NCI-H526 (cell line): ENCODE data around the gene HHIPL1.

Experiments used
- DNase-seq, 2 experiments: peaks; one replicate each; lab custom pipeline; 2025; lab: John Stamatoyannopoulos, UW

HHIPL1 gene

DNA sequence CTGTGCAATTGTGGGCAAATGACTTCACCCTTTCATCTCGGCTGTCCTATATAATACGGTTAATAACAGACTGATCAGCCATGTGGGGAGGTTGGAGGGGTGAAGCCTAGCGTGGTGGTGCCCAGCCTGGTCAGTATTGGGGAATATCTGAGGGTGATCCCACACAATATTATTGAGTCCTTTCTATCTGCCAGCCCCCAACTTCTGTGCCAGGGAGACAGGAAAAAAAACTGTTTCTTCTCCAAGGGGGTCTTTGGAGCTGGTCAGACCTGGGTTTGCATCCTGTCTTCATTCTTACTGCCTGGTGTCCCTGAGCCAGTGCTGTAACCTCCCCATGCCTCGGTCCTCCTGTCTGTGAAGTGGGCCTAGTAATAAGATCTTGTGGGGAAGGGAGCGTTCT lies 45.7 kb downstream of the HHIPL1 start:
- DNase-seq: no peak

DNA sequence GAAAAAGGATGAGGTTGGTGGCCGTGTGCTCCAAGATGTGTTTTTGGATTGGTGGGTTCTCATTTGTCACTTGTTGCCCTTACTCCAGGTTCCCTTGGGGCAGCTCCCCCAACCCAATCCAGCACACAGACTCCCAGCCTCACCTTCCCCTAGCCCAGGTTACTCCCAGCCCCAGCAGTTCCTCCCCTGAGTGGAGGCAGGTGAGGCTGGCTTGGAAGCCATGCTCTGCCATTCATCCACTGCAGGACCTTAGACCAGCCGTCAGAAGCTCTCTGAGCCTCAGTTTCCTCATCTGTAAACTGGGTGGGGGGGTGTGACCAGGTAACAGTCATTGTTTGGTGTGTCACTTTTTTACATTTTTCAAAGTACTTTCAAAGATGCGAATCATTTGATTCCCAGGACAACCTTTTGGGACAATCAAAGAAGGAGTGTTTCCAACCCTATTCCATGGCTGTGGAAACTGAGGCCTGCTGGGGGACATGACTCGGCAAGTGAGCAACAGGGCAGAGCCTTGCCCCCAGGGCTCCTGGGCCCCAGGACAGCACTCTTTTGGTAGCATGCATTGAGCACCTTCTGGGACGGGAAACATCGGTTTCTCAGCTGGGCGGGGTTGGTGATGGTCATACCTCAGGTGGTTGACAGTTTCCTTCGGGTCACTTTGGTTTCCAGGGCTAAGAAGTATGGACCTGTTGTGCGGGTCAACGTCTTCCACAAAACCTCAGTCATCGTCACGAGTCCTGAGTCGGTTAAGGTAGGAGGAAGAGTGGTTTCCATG lies 46.4 kb downstream of the HHIPL1 start:
- no peak for DNase-seq

DNA sequence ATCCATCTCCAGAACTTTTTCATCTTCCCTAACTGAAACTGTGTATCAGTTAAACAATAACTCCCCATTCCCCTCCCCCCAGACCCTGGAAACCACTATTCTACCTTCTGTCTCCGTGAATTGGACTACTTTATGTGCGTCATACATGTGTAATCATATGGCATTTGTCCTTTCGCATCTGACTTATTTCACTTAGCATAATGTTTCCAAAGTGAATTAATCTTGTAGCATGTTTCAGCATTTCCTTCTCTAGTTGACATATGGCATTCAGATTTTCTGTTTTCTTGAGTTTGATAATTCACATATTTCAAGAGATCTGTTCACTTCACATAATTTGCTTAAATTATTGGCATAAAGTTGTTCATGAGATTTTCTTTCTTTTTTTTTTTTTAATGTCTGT lies 49.0 kb downstream of the HHIPL1 start:
- no peak for DNase-seq

DNA sequence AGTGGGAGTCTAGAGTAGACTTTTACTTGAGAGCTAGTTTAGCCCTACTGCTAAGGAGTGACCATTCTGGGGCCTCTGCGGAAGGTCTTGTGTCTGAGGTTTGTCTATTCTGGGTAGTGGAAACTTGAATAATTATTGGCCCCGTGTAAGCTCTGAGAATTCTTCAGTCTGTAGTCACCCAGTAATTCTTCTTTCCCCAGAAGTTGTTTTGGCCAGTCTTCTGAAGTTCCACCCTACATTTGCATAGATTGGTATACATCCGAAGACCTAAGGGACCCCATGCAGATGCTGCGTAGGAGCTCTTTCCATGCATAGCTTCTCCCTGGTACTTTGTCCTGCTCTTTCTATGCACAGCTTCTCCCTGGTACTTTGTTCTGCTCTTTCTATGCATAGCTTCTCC lies 52.0 kb downstream of the HHIPL1 start:
- no peak for DNase-seq

DNA sequence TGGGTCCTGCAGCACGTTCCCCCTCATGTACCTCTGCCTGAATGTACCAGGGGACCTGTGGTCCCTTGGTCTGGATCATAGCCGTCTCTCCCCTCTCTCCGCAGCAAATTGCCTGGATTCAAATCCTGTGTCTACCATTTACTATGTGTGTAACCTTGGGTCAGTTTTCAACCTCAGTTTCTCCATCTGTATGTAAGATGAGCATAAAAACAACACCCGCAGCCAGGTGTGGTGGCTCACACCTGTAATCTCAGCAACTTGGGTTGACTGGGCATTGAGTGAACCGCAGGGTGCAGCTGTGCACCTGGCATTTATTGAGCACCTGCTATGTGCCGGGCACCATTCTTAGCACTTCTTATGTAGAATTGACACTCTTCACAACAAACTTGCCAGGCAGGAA lies 53.3 kb downstream of the HHIPL1 start:
- DNase-seq: no peak

DNA sequence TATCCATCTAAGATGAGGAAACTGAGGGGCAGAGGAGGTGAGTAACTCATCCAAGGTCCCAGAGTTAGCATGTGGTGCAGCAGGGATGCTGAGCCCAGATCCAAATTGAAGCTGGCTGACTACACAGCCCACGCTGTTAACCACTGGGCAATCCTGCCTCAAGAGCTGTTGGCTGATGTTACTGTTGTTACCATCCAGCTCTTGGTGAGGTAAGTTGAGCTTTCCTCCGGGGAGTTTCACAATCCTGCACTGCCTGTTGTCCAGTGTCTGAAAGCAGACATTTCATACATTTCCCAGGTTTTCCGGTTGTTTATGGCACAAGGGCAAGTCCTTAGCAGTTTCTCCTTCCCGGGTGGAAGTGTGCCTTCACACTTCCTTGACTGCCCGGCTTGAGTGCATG lies 53.7 kb downstream of the HHIPL1 start:
- no peak for DNase-seq

DNA sequence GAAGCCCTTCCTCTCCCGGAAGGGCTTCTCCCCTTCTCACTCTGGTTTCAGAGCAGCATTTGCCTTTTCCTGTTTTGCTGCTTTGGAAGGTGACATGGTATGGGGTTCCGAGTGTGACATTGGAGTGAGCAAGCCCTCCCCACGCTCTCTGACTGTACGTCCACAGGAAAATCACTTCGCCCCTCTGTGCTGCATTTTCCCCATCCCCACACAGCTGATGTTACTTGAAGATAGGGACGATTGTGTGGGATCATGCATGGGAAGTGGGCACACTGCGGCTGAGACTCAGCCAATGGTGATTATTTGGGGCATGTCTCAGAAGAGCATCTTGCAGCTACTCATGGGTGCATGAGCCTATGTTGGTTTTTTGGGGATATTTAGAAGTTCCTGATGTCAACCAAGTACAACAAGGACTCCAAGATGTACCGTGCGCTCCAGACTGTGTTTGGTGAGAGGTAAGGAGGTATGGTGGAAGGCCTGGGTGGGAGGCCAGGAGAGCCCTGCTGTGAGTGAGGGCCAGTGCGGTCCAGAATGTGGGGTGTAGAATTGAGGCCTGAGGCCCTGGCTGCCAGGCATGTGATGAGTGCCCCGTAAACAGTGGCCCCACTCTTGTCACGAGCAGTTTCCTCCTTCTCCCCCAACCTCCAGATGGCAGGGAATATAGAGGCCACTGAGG lies 54.3 kb downstream of the HHIPL1 start:
- no peak for DNase-seq

DNA sequence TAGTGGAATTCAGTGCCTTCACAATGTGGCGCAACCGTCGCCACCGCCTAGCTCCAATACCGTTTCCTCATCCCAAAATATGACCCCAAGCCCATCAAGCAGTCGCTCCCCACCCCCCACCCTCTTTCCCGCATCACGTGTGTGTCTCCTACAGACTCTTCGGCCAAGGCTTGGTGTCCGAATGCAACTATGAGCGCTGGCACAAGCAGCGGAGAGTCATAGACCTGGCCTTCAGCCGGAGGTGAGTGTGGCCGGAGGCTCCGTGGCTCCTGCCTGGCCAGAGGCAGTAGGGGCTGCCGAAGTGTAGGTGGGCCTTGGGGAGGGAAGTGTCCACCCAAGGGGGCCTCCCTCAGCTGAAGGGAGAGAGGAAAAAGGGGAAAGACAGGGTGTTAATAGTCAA lies 54.9 kb downstream of the HHIPL1 start:
- no peak for DNase-seq

DNA sequence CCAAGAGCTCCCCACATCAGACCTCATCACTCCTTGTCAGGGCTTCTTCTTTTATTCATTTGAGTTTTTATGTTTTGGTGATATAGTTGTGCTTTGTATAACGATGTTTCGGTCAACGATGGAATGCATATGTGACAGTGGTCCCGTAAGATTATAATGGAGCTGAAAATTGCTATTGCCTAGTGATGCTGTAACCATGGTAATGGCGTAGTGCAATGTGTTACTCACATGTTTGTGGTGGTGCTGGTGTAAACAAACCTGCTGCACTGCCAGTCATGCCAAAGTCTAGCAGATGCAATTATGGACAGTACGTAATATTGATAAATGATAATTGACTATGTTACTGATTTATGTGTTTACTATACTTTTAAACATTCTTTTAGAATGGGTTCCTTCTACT lies 55.5 kb downstream of the HHIPL1 start:
- no peak for DNase-seq

DNA sequence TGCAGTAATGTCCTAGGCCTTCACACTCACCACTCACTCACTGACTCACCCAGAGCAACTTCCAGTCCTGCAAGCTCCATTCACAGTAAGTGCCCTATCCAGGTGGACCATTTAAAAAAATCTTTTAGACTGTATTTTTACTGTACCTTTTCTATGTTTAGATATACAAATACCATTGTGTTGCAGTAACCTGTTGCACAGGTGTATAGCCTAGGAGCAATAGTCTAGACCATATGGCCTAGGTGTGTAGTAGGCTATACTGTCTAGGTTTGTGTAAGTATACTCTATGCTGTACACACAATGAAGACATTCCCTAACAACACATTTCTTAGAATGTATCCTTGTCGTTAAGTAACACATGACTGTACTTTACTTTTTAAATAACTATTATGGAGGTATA lies 56.3 kb downstream of the HHIPL1 start:
- DNase-seq: no peak

DNA sequence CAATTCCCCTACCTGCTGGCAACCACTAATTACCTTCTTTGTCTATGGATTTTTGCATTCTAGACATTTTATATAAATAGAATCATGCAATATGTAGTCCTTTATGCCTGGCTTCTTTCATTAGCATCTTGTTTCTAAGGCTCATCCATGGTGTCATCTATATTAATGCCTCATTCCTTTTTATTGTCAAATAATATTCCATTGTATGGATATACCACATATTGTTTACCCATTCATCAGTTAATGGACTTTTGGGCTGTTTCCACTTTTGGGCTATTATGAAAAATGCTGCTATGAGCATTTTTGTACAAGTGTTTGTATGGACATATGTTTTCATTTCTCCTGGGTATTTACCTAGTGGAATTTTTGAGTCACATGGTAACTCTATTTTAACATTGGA lies 57.2 kb downstream of the HHIPL1 start:
- no peak for DNase-seq

DNA sequence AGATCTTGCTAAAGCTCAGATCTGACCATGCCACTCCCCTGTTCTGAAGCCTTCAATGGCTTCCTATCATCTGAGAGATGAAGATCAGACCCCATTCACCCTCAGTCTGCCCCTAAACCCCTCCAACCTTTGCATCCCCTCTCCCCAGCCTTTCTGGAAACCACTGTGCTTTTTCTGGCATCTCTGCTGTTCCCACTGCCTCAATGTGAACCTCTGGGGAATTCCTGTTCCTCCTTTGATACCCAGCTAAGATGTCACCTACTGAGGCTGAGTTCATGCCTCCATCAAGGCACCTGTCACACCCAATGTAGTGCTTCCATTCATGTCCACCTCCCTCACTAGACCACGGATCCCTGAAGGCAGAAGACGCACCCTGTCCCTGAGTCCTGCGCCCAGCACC lies 58.5 kb downstream of the HHIPL1 start:
- no peak for DNase-seq

DNA sequence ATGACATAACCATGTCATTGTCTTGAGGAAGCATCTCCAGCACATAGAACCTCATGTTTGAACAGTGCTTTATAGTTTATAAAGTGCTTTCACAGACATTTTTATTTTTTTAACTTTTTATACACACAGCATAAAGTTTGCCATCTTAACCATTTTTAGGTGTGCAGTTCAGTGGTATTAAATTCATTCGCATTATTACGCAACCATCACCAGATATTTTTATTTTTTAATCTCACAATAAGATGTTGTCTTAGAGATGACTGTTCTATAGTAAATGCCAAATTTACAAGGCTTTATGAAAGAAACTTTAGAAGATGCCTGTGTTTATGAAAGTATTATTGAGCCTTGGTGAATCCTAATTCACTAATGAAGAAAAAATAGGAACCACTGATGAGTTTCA lies 59.1 kb downstream of the HHIPL1 start:
- no peak for DNase-seq

DNA sequence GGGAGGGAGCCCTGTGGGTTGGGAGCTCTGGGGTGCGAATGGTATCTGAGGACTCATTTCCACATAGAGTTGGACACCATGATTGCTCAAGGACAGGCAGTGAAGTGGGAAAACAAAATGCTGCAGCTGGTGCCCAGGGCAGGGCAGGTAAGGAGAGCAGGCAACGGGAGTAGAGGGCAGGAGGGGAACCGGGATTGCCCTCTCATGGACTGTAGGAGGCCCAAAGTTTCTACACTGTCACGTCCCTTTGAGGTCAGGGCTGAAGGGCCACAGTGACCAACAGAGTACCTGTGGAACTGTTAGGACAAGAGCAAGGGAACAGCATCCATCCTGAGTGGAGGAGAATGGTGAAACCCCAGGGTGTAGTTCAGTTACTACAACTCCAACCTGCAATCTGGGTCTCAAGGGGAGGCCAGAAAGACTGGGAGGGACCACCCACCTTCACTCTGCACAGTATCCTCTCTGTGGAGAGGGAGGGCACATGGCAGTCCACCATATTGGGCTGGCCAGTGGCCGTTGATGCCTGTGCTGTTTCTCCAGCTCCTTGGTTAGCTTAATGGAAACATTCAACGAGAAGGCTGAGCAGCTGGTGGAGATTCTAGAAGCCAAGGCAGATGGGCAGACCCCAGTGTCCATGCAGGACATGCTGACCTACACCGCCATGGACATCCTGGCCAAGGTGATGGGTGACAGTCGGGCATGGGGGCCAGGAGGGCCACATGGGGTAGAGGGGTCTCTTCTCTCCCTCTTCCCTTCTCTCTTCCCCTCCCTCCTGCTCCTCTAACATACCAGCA lies 61.4 kb downstream of the HHIPL1 start:
- no peak for DNase-seq

DNA sequence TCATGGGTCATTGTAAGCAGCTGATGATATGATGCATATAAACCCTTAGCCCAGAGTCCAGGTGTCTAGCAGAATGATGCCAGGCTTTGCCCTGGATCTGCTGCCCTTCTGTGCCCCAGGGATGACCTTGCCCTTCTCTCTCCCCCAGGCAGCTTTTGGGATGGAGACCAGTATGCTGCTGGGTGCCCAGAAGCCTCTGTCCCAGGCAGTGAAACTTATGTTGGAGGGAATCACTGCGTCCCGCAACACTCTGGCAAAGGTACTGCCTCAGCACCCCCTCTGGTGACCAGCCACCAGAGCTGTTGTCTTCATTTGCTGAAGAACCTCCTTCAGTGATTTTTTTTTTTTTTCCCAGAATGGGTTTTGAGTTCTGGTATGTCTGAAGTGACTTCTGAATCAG lies 62.5 kb downstream of the HHIPL1 start:
- no peak for DNase-seq

DNA sequence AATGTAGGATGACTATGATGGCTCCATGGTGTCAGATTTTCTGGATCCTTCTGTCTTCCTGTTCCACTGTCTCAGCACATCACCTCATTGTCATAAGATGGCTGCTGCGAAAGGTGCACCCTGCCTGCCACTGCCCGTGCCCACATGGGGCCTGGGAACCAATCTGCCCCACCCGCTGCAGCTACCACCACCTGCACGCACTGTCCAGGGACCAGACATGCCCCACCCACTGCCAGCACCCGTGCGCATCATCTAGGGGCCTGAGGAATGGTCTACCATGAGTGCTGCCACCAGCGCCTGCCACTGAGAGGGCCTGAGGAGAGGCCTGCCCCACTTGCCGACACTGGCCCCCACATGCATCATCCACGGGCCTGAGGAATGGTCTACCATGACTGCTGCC lies 63.0 kb downstream of the HHIPL1 start:
- no peak for DNase-seq

DNA sequence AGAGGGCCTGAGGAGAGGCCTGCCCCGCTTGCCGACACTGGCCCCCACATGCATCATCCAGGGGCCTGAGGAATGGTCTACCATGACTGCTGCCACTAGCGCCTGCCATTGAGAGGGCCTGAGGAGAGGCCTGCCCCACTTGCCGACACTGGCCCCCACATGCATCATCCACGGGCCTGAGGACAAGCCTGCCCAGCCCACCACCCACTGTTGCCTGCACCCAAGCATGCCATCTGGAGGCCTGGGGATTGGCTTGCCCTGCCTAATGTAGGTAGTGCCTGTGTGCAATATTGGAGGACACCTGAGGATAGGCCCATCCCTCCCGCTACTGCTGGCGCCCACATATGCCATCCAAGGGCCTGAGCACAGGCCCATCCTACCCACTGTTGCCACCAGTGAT lies 63.5 kb downstream of the HHIPL1 start:
- DNase-seq: no peak

DNA sequence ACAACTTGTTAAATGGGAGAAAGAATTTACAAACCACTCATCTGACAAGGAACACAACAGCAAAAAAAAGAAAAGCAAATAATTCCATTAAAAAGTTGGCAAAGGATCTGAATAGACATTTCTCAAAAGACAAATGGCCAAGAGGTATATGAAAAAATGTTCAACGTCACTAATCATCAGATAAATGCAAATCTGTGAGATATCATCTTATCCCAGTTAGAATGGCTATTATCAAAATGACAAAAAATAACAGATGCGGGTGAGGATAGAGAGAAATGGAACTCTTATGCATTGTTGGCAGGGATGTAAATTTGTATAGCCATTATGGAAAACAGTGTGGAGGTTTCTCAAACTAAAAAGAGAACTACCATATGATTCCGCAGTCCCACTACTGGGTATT lies 69.0 kb downstream of the HHIPL1 start:
- no peak for DNase-seq

DNA sequence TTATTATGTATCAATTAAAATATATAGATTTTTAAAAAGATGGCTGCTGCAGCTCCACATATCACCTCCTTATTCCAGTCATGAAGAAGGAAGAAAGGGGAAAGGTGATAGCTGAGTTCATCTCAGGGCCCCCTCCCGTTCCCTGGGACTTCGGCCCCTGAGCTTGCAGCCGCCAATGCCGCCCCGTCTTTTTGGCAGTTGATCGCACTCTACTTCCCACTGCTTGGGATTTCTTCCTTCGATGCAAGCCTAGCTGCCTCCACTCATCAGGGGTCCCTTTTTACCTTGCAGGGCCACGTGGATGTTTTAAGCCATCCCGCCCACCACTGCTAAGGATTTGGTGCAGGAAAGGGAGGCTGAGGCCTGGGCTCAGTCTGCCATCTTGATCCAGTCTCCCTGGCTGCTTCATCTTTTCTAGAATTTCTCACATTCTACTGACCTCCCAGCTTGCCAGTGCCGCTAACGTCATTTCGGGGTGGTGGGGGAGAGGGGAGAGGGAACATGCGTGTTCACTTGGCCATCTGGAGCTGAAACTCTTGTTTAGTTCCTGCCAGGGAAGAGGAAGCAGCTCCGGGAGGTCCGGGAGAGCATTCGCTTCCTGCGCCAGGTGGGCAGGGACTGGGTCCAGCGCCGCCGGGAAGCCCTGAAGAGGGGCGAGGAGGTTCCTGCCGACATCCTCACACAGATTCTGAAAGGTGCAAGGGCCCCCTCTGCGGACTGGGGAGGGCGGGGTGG lies 70.5 kb downstream of the HHIPL1 start:
- DNase-seq: no peak

DNA sequence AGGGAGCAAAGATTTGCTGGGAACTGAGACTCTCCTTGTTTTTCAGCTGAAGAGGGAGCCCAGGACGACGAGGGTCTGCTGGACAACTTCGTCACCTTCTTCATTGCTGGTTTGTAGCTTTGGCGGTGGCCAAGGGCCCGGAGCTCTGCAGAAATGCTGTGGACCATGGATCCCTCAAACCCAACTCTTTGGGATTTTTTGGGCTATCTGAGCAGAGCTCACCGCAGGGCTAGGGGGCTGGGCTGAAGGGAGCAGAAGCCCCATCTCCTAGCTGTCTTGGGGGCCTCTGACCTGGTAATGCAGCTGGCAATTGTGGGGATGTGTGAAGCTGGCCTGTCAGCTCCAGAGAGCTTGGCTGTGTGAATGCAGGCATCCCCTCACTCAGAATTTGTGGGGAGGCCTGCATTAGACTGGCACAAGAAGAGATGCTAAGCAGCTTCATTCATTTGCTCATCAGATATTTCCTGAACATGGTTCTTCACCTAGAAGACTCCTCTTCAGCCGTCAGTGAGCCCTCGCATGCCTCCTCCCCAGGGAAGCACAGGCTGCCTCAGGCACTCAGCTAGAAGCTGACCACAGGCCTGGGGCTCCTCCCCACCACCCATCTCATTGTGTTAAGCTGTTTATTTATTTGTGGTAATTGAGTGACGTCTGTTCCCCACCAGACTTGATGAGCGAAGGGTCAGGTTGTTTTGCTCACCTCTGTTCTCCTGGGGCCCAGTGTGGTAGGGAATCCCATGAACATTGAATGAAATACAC lies 71.3 kb downstream of the HHIPL1 start:
- no peak for DNase-seq

DNA sequence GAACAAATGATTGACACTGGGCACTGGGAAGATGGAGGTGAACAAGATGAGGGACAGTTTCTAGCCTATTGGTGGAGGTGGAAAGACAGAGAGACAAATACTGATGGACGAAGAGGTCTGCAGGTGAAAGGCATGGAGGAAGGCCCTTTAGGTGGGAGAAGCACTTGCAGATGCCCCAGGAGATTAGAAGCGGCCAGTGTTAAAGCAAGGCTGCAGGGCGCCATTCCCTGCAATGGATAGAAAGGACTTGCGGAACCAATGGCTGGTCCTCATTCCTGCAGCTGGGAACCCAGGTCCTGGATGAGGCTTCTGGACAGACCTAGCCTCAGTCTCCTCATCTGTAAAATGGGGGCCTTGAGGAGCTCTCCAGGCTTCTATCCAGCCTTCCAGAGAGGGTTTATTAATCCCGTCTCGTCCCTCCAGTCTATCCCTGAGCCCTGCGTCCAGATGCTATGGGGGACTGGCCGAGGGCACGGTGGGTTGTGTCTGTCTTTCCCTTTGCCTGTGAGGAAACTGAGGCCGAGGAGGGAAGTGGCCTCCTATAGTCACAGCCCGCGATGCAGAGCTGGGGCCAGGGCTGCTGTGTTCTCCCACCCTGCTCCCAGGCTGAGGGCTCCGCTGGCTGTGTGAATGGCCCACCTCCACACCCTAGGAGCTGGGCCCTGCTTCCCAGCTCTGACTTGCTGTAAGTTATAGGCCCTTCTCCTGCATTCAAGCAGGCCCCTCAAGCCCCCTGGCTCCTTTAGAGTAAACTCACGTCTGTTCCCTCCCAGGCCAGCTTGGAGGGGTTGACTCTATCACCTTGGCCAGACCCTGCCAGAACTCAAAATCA lies 72.1 kb downstream of the HHIPL1 start:
- no peak for DNase-seq
